ENCODE measurements around the gene FBXW8. TPM values are rescaled to one million over a fixed set of nuclear protein-coding genes. Genes with fewer than 3 reads are reported as not detected.

FBXW8 gene
- polyA plus RNA-seq, 3 donors, result 2.0 to 5.2 (median 2.7) TPM

- Histone ChIP-seq H3K36me3 (replicated peaks in 1 of 2; ENCODE audit: control insufficient read depth in 1 of 2, insufficient read depth in 2 of 2, low read length in 2 of 2) (peaks cover 54 to 79% of the 10 kb centered on the region in 2 donors), H3K4me3 (replicated peaks in 1 of 3; ENCODE audit: low read depth in 2 of 3, low read length in 3 of 3) (no peak overlapping the region), H3K79me2 (ENCODE audit: insufficient read depth, low read length) (no peaks in the 10 kb centered on the region), H2AFZ (ENCODE audit: insufficient read depth, low read depth, low read length, poor library complexity, severe bottlenecking) (no peak overlapping the region), H3K9me3 (replicated peaks in 1 of 2; ENCODE audit: control insufficient read depth in 1 of 2, insufficient read depth in 1 of 2, low read length in 2 of 2) (no peaks in the 10 kb centered on the region), H4K20me1 (ENCODE audit: insufficient read depth, low read length) (no peaks in the 10 kb centered on the region), H3K27me3 (ENCODE audit: control insufficient read depth in 2 of 2, insufficient read depth in 2 of 2, low read length in 2 of 2) (no peaks in the 10 kb centered on the region), H3K27ac (ENCODE audit: low read depth in 1 of 2, low read length in 2 of 2) (no peak overlapping the region), H3K9ac (ENCODE audit: insufficient read depth, low read length, poor library complexity, severe bottlenecking) (no peak overlapping the region), H3K4me1 (ENCODE audit: control insufficient read depth in 1 of 2, insufficient read depth in 2 of 2, low read length in 2 of 2) (peaks cover 0 to 3% of the 10 kb centered on the region in 2 donors), H3K4me2 (replicated peaks; ENCODE audit: extremely low read depth, low read length, poor library complexity, severe bottlenecking) (no peak overlapping the region)
- no peak overlapping the region for H3K4me3 Mint-ChIP-seq
- no peaks in the 10 kb centered on the region for H3K9me3 Mint-ChIP-seq
- no peak for TF ChIP-seq CTCF (IDR thresholded peaks at IDR 0.05)
- no peak for DNase-seq
- H3K27me3 Mint-ChIP-seq (ENCODE audit: low read depth in 3 of 3), result peaks cover 0 to under 1% (median 0%) of the 10 kb centered on the region in 3 donors
- H3K36me3 Mint-ChIP-seq, result peaks cover 58 to 81% of the 10 kb centered on the region in 2 donors
- H3K4me1 Mint-ChIP-seq, result peaks cover 6% of the 10 kb centered on the region
- intact Hi-C loops (cut with micrococcal nuclease), result no loop called here
- H3K27ac Mint-ChIP-seq, result no peak overlapping the region
- 95% methylated on average over 27 of the region's 38 CpGs for WGBS (ENCODE audit: insufficient coverage)
Measured at GRCh38 chr12:117027251-117028086, 116.7 kb downstream of the FBXW8 start.

GRCh38 chr12:117028254-117028653 is 117.5 kb downstream of the FBXW8 start:
- Histone ChIP-seq H3K36me3 (replicated peaks in 1 of 2; ENCODE audit: control insufficient read depth in 1 of 2, insufficient read depth in 2 of 2, low read length in 2 of 2) (peaks cover 49 to 71% of the 10 kb centered on the region in 2 donors), H3K9me3 (replicated peaks in 1 of 2; ENCODE audit: control insufficient read depth in 1 of 2, insufficient read depth in 1 of 2, low read length in 2 of 2) (no peaks in the 10 kb centered on the region), H3K27me3 (ENCODE audit: control insufficient read depth in 2 of 2, insufficient read depth in 2 of 2, low read length in 2 of 2) (peaks cover 0 to 4% of the 10 kb centered on the region in 2 donors), H3K9ac (ENCODE audit: insufficient read depth, low read length, poor library complexity, severe bottlenecking) (no peak overlapping the region), H3K4me2 (replicated peaks; ENCODE audit: extremely low read depth, low read length, poor library complexity, severe bottlenecking) (no peak overlapping the region), H3K79me2 (ENCODE audit: insufficient read depth, low read length) (no peaks in the 10 kb centered on the region), H2AFZ (ENCODE audit: insufficient read depth, low read depth, low read length, poor library complexity, severe bottlenecking) (no peak overlapping the region), H4K20me1 (ENCODE audit: insufficient read depth, low read length) (no peaks in the 10 kb centered on the region), H3K4me1 (ENCODE audit: control insufficient read depth in 1 of 2, insufficient read depth in 2 of 2, low read length in 2 of 2) (peaks cover 6% of the 10 kb centered on the region in 2 donors), H3K4me3 (replicated peaks in 1 of 3; ENCODE audit: low read depth in 2 of 3, low read length in 3 of 3) (no peak overlapping the region), H3K27ac (ENCODE audit: low read depth in 1 of 2, low read length in 2 of 2) (no peak overlapping the region)
- no peak for DNase-seq
- Mint-ChIP-seq H3K27me3 (ENCODE audit: low read depth in 3 of 3) (peaks cover 3 to 8% (median 6%) of the 10 kb centered on the region in 3 donors), H3K4me1 (peaks cover 14% of the 10 kb centered on the region), H3K36me3 (peaks cover 54 to 75% of the 10 kb centered on the region in 2 donors), H3K4me3 (no peak overlapping the region), H3K27ac (peak overlapping the region in 1 of 7 donors; percentile 83), H3K9me3 (no peaks in the 10 kb centered on the region)
- intact Hi-C loops (cut with micrococcal nuclease), result no loop called here
- 94% methylated on average over 11 of the region's 14 CpGs for WGBS (ENCODE audit: insufficient coverage)
- TF ChIP-seq CTCF (IDR thresholded peaks at IDR 0.05), result no peak

Data from CD14-positive monocyte (primary cell).